AG04449 (cell line): ENCODE data around the gene RIPK1.
"Not testable (repeated sequence)": the region's sequence is repeated elsewhere in the genome, so short reads cannot be mapped to it uniquely, and the experiment has no call there.

Experiments
- CTCF ChIA-PET: fragments of 350-600 bp; formaldehyde crosslinking; extraction: SDS; loops from one replicate; lab custom pipeline; 2021; ENCODE audit warnings: antibody characterized with exemption; lab: Yijun Ruan, JAX
- POLR2A ChIA-PET: fragments of 400-600, 350-600 bp; formaldehyde crosslinking; extraction: SDS; loops from one replicate; lab custom pipeline; 2020; ENCODE audit warnings: antibody characterized with exemption, inconsistent platforms; lab: Yijun Ruan, JAX
- DNase-seq: peaks from one replicate; pipeline ENCODE4 v3.0.0-alpha.2; 2010; ENCODE audit warnings: low read depth, low spot score
- H3K4me3 ChIP-seq: 2 replicates; pipeline ENCODE4 v1.5.1; 2011; ENCODE audit warnings: low read depth, mild to moderate bottlenecking, control low read depth, low read length
- TF ChIP-seq, protein P1 (sequence below): IDR thresholded peaks from one replicate; pipeline ENCODE4 v1.5.1; 2011; ENCODE audit warnings: mild to moderate bottlenecking, moderate library complexity, low read length, control low read depth, inconsistent platforms; ENCODE audit not compliant: insufficient read depth; ENCODE audit errors: missing control alignments

The RIPK1 gene

DNA sequence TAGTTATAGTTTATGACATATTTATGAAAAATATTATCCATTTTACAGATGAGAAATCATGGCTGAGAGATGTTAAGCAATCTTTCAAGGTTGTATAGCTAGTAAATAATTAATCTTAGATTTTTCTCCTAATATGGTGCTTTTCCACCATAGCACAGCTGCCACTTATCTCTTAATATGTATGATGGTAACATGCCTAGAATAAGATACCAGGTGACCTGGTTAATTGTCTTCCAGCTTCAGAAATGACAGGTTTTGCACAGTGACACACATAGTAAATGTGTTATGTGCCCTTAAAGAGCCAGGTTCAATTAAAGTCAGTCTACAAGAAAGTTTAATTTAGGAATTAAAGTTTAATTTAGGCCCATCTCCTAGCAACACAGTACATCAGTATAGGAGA is 74.2 kb downstream of the RIPK1 start:
- TF ChIP-seq, protein P1, sequence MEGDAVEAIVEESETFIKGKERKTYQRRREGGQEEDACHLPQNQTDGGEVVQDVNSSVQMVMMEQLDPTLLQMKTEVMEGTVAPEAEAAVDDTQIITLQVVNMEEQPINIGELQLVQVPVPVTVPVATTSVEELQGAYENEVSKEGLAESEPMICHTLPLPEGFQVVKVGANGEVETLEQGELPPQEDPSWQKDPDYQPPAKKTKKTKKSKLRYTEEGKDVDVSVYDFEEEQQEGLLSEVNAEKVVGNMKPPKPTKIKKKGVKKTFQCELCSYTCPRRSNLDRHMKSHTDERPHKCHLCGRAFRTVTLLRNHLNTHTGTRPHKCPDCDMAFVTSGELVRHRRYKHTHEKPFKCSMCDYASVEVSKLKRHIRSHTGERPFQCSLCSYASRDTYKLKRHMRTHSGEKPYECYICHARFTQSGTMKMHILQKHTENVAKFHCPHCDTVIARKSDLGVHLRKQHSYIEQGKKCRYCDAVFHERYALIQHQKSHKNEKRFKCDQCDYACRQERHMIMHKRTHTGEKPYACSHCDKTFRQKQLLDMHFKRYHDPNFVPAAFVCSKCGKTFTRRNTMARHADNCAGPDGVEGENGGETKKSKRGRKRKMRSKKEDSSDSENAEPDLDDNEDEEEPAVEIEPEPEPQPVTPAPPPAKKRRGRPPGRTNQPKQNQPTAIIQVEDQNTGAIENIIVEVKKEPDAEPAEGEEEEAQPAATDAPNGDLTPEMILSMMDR, result no peak
- DNase-seq, result no peak
- H3K4me3 ChIP-seq, result no peak overlapping the region
- POLR2A ChIA-PET, result no interaction called here
- CTCF ChIA-PET, result interaction anchor here (2.2 to 6.0 kb wide), 2 partner anchors 15 to 109 kb away, joined by 5 to 34 read pairs; partner anchors contain the start of gene TUBB2A

DNA sequence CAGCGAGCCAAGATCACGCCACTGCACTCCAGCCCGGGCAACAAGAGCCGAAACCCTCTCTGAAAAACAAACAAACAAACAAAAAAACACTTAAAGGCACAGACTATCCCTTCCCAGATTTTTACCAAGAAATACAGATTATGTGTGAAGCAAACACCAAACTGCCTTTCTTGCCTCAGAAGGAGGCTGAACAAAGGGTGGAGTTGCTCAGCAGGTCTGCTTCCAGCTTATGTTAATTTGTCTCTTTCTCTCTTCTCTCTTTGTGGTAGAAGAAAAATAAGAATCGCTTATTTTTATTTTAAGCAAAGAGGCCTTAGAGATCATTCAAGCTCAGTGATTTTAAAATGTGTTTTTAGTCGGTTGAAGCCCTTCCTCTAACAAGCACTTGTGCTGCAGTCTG is 74.9 kb downstream of the RIPK1 start:
- H3K4me3 ChIP-seq, result no peak overlapping the region
- DNase-seq, result no peak
- POLR2A ChIA-PET, result no interaction called here
- CTCF ChIA-PET, result interaction anchor here (2.2 to 6.0 kb wide), 2 partner anchors 14 to 108 kb away, joined by 5 to 34 read pairs; partner anchors contain the start of gene TUBB2A
- TF ChIP-seq, protein P1, result no peak

DNA sequence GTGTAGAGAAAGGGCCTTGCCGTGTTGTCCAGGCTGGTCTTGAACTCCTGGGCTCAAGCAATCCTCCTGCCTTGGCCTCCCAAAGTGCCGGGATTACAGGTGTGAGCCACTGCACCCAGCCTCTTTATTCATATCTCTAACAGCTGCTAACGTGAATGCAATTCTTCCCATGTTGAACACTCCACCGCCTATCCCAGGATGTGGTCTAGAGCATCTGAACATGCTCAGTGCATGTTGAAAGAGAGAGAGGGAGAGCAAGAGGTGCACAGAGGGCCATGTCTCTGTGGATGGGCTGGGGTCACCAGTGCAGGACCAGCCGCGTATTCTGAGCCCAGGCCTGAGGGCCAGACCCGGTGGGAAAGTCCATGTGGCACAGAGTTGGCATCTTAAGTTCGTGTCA is 76.3 kb downstream of the RIPK1 start:
- no peak for DNase-seq
- TF ChIP-seq, protein P1, result no peak
- ChIA-PET POLR2A (no interaction called here), CTCF (no interaction called here)
- no peak overlapping the region for H3K4me3 ChIP-seq

DNA sequence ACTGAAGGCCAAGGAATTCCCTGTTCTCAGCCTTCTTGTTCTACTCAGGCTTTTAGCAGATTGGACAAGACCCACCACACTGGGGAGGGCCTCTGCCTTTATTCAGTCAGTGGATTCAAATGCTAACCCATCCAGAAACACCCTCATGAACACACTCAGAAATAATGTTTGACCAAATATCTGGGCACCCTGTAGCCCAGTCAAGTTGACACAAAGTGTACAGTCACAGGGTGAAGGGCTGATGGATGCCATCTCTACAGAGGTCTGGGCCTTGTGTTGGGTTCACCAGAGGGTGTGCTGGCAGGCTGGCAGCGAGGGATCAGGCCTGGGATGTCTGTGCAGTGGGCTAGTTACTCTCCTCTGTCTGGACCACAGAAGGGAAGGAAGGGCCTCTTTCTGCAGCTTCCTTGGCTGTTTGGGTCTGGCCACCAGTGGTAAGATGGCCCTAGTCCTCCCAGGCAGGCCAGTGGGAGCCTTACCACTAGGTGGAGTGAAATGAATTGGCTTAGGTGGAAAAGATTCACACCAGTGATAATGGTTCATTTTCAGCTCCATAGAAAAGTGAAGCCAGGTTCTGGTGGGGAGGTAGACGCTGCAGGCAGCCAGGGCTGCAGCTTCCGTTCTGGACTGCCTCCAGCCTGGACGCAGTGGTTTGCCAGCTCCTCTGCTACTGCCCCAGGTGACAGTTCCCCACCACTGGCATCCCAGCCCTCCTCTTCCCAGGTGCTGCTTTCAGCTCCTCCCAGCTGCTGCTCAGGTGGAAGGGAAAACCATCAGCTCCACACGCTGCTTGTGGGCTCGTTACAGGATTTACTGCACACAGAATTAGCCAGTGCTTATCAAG is 79.8 kb downstream of the RIPK1 start:
- no peak overlapping the region for H3K4me3 ChIP-seq
- POLR2A ChIA-PET, result interaction anchor here (2.5 kb wide), 1 partner anchor 9 kb away, joined by 10 read pairs; the partner anchor contains the start of gene TUBB2A
- DNase-seq, result no peak
- CTCF ChIA-PET, result interaction anchor here (1.2 to 3.5 kb wide), 5 partner anchors 9 to 111 kb away, joined by 3 to 16 read pairs (median 5); partner anchors contain the start of gene TUBB2A
- TF ChIP-seq, protein P1, result no peak

DNA sequence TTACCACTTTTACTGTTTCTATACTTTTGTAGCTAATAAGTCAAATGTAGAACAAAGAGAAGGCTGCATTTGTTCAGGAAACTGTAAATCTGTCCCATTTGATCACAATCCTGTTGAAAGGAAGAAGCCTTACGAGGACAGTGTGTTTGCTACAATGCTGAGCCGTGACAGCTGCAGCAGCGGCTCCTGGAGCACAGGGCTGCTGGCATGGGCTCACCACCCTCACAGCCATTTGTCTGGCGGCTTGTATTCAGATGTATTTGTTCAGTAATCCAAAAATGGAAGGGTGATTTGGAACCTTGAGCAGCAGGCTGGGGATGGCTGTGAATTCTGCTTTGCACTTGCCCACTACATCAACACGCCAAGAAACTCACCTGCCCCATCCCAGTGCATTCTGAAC is 83.4 kb downstream of the RIPK1 start:
- POLR2A ChIA-PET, result interaction anchor here (0.9 kb wide), 1 partner anchor 11 kb away, joined by 3 read pairs; no protein-coding TSS in a partner anchor
- no peak overlapping the region for H3K4me3 ChIP-seq
- no peak for DNase-seq
- TF ChIP-seq, protein P1, result no peak
- CTCF ChIA-PET, result interaction anchor here (0.6 to 2.4 kb wide), 3 partner anchors 11 to 101 kb away, joined by 3 to 9 read pairs (median 5); no protein-coding TSS in a partner anchor

DNA sequence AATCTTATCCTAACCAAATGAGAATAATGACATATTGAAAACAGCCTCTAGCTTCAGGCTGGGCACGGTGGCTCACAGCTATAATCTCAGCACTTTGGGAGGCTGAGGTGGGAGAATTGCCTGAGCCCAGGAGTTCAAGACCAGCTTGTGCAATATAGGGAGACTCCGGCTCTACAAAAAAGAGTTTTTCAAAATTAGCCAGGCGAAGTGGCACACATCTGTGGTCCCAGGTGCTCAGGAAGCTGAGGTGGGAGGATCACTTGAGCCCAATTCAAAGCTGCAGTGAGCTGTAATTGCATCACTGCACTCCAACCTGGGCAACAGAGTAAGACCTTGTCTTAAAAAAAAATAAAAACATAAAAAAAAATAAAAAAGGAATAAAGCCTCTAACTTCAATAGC is 84.4 kb downstream of the RIPK1 start:
- POLR2A ChIA-PET, result interaction anchor here (0.6 kb wide), 1 partner anchor 362 kb away, joined by 3 read pairs; no protein-coding TSS in a partner anchor

DNA sequence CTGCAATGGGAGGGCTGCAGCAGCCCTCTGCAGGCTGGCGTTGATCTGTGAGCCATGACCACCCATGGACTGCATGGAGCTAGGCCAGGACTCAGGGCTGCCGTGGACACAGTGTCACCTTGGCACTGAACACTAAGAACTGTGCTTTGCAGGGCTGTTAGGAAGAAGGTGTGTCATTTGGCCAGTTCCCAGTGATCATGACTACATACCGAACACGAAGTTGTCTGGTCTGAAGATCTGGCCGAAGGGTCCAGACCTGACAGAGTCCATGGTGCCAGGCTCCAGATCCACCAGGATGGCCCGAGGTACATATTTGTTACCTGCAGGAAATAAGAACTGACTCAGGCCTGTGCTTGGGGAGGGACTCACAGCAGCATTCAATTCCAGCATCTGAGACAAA is 87.1 kb downstream of the RIPK1 start:
- ChIA-PET POLR2A (interaction anchor here (0.8 to 1.0 kb wide), 2 partner anchors 16 to 25 kb away, joined by 3 read pairs; no protein-coding TSS in a partner anchor), CTCF (interaction anchor here (1.0 to 7.3 kb wide), 2 partner anchors 23 to 93 kb away, joined by 3 to 86 read pairs; no protein-coding TSS in a partner anchor)
- peak overlapping the region; percentile 25 for H3K4me3 ChIP-seq

More for the DNA sequence above, 84.4 kb downstream of the RIPK1 start:
- TF ChIP-seq, protein P1, result no peak
- CTCF ChIA-PET, result interaction anchor here (0.6 to 2.4 kb wide), 5 partner anchors 10 to 107 kb away, joined by 3 to 9 read pairs (median 4); no protein-coding TSS in a partner anchor
- no peak for DNase-seq
- no peak overlapping the region for H3K4me3 ChIP-seq

More for the DNA sequence above, 87.1 kb downstream of the RIPK1 start:
- not testable (repeated sequence) for DNase-seq
